Hindlimb muscle (tissue), 1 donor: Measurements from ENCODE around the gene GRM8. TPM values are rescaled to one million over a fixed set of nuclear protein-coding genes. Genes with fewer than 3 reads are reported as not detected.

Experiments used
- DNase-seq: peaks from one replicate; pipeline ENCODE4 v3.0.0-alpha.2; 2013
- polyA plus RNA-seq: library from polyadenylated mRNA; unstranded; fragments of 120-200 nt; gene quantifications from one replicate; pipeline ENCODE4 v1.2.1, GENCODE V29; 2013; ENCODE audit not compliant: insufficient read length

The GRM8 gene
- polyA plus RNA-seq, 1 donor: 1.1 TPM

DNA sequence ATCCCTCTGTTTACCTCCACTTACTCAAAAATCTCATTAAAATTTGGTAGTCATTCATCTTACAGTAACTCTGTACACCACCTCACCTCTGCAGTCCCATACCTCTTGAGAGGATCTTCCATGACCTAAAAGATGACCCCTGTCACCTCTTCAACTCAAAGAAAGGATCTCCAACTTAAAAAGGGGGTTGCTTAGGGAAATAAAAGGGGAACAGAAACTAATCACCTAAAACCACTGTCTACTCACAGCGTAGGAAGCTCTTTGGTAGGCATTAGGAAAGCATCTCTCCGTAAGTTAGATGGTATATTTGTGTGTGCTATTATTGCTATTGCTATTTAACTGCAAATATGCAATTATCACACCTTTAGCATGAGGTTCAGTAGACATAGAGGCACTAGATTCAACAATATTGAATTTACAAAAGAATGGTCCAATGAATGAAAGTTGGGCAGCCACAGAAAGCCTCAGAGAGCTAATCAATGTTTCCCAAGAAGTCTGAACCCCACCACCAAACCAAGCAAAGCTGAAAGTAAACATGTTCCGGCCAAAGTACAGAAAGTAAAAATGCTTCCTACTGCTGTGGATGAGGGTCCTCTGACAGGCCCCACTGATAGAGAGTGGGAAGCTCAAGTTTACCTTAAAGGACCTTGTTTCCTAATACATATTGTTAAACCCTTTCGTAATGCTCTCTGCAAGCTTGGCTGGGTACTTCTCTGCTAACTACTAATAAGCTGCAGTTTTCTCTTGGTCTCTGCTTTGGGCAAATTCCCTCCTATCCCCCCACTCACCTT, 105.8 kb downstream of the GRM8 start:
- no peak for DNase-seq

DNA sequence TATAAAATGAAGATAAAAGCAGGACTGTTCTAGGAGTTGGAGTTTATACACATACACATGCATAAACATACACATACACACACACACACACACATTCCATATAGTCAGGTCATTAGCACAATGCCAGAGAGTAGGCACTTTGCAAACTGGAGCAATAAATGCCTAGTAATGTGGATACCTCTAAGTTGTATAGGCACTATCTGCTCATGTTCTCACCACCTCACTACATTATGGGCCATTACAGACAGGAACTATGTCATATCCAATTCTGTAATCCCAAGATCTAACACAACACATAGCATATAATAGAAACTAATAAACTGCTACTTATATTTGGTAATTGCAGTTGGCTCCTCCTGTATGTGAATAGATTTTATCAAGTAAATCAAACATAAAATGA, 115.6 kb downstream of the GRM8 start:
- no peak for DNase-seq

DNA sequence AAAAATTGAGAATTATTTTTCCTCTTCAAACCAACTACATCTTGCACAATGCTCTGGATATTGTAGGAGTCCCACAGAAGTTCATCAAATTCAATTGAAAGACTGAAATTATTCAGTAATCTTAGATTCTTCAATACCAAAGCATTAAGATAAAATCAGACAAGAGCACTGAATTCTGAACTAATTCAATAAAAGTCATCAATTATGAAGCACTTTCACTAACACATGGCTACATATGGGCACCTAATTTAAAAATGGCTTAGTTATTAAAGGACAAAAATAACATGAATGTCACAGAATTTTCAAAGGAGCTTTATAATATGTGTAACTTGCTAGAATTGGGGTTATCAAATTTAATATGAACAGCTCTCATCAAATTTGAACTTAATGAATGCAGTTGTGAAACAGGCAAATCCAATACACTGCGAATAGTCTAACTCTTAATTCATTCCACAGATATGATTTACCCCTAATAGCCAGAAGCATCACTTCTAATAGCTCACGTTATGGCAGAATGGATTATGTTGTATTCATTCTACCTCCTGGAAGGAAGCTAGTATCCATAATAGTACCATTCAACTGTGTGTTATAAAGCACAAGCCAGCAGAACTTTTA, 116.8 kb downstream of the GRM8 start:
- DNase-seq: no peak

DNA sequence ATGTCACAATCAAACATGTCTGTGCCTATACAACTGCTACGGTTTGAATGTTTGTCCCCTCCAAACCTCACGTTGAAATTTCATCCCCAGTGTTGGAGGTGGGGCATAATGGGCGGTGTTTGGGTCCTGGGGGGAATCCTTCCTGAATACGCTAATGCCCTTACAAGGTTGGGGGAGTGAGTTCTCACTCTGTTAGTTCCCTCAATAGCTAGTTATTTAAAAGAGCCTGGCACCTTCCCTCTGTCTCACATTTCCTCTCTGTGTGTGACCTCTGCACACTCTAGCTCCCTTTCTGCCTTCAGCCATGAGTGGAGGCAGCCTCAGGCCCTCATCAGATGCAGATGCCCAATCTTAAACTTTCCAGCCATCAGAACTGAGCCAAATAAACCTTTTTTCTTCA, 129.5 kb downstream of the GRM8 start:
- no peak for DNase-seq

DNA sequence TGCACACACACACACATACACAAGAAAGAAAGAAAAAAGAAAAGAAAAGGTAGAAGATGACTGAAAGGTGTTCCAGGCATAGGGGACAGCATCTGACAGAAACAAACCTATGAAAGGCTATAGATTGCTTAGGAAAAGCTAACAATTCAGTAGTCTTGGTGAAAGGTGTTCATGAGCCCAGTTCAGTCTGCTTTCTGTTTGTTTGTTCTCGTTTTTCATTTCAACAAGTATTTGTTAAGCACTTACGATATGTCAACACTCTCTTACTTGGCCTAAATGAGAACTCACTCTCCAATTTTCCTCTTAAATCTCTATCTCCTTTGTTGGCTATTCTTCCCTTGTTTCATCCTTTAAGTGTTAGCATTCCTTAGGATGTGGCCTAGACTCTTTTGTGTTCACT, 133.2 kb downstream of the GRM8 start:
- no peak for DNase-seq

DNA sequence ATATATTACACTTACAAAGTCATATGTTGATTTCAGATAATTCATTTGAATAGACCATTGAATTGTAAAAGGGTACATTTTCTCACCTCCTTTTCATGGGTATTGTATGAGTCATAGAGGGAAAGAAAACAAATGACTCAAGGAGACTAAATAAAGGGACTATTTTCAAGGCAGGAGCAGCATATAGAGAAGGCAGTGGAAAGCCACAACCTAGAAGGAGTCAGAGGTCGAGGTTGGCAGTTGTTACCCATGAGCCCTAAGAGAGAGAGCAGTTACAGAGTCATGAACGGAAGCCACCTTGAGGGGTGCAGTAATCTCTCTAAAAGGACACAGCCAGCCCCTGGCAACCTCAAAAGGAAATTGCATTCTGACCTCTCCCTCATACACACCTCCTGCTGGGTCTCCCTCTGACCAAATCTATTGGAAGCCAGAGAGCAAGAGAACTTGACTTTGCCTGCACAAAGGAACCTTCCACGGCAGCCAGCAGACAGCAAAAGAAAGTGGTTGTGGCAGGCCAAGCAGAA, 137.9 kb downstream of the GRM8 start:
- no peak for DNase-seq

DNA sequence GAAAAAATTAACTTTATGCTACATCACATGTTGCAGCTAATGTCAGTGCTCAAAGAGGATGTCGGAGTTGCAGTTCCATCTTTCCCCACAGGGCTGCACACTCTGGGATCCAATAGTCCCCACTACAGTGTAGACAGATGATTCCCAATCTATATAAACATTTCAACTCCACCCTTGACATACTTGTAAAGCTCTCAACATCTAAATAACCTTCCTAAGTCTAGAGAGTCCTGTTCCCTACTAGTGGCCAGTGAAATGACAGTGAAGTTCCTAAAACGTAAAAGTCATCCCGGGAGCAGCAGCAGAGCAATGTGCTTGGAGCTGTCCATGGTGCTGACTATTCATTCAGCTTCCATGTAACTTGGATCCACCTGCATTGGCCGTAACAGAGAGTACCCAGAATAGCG, 145.1 kb downstream of the GRM8 start:
- DNase-seq: peak; percentile 47

DNA sequence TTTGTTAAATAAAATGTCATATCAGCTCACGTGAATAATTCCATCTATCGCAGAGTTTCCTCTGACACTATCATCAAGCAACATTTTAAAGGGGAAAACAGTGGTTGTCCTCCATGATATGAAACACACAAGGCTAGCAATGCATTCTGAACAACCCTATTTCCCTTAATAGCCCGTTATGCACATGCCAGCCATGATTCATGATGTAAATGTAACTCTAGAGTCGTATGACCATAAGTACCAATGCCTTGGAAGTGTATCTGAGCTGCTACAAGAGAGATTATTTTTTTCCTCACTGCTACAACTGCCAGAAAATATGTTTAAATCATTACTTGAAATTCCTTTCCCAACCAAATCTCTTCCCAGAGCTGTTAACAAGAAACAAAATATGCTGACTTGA, 159.4 kb downstream of the GRM8 start:
- DNase-seq: no peak

DNA sequence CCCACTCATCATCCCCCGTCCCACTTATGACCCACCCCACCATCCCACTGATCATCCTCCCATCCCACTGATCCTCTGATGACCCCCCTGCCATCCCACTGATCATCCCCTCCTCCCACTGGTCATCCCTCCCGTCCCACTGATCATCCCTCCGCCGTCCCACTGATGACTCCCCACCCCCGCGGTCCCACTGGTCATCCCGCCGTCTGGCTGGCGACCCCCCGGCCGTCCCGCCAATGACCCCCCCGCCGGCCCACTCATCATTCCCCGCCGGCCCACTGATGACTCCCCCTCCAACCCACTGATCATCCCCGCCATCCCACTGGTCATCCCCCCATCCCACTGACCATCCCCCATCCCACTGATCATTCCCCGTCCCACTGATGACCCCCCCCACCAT, 161.1 kb downstream of the GRM8 start:
- DNase-seq: no peak

DNA sequence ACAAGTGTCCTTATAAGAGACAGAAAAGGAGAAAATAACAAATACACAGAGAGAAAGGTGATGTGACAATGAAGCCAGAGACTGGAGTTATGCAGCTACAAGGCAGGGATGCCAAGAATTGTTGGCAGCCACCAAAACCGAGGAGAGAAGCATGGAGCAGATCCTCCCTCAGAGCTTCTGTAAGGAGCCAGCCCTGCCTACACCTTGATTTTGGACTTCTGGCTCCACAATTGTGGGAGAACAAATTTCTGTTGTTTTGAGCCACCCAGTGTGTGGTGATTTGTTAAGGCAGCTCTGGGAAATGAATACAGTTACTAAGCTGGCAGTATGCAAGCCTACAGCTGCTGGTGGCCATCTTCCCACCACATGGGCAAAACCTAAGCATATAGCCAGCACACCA, 163.6 kb downstream of the GRM8 start:
- no peak for DNase-seq

DNA sequence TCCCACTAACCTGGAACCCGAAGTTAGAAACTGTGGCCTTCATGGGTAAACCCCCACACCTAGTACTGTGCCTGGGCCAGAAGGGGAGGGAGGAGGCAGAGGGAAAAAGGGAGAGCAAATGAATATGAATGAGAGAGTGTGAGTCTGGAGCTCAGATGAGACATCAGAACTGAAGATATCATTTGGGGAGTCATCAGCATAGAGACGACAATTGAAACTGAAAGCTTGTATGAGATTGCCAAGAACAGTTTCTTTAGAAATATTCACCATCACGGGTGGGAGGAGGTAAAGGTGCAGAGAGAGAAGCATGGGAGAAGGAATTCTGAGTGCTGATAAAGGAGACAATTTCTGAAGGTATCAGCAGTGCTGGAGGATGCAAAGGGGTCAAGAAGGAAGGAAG, 171.2 kb downstream of the GRM8 start:
- no peak for DNase-seq

DNA sequence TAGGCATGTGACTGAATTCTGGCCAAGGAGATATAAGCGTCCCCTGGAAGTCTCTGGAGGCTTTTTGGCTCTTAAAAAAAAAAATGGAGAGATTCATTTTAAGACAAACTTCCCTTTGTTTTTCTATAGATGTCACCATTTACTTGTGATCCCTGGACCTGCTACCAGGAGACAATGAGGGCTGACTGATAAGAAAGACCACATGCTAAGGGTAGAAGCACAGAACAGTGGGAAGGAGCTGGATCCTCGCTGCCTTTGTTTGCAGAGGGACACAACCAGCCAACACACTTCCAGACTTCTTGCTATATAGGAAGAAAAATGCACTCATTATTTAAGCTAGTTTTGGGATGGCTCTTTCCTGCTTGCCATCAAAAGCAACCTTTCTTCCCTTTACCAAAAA, 172.2 kb downstream of the GRM8 start:
- DNase-seq: no peak

DNA sequence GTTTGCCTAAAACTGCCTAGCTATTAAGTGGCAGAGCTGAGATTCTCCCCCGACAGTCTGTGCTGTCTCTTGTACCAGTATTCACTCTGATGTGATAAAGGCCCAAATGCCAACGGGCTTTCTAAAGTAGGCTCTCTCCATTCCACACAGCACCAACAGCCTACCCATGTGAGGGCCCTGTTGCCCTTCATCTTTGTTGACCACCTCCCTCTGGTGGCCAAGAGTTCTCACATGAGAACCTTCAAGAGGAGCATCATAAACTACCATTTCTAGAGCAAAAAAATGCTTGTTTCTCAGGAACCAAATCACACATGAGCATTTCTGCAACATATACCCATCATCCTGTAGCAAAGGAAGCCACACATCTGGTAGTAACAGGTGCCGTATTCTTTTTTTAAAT, 185.8 kb downstream of the GRM8 start:
- DNase-seq: no peak

DNA sequence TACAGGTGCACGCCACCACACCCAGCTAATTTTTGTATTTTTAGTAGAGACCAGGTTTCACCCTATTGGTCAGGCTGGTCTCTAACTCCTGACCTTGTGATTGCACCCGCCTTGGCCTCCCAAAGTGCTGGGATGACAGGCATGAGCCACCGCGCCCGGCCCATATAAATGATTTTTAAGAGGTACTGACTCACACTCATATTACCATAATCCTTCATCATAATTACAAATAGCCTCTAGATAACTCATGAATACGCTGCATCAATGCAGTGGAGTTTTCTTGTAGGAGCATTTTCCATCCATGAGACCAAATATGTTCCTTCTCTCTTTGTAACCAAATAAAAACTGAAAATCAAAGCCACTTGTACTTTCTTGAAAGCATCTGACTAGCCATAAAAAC, 193.3 kb downstream of the GRM8 start:
- no peak for DNase-seq

DNA sequence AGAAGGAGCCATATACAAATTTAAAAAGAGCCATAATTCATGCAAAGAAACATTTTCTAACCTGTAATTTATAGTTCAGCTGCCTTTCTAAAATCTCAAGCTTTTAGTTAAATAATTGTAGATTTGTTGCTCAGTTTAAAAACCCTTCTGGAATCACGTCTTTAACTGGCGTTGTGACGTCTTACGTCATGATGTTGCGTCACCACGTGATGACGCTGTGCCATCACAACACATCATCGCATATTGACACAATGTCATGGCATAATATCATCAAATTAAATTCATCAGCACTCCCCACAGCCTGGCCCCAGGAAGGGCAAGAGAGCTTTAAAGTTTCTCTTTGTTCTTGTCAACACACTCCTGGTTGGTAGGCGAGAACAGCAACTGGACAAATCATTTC, 194.8 kb downstream of the GRM8 start:
- DNase-seq: no peak

DNA sequence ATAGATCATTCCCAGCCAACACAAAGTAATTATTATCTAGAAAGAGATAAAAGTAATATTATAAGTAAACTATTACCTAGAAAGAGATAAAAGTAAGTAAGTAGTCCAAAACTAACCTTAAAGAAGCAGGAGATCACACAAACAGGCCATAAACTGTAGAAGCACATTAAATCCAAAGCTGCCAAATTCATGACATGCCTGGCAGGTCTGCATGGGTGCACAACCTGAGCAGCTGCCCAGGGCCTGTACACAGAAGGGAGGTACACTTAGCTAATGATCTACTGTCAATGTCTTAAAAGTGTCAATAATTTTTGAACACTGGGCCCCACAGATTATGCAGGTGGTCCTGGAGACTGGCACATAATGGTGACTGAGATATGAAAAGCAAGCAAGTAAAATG, 196.5 kb downstream of the GRM8 start:
- no peak for DNase-seq

DNA sequence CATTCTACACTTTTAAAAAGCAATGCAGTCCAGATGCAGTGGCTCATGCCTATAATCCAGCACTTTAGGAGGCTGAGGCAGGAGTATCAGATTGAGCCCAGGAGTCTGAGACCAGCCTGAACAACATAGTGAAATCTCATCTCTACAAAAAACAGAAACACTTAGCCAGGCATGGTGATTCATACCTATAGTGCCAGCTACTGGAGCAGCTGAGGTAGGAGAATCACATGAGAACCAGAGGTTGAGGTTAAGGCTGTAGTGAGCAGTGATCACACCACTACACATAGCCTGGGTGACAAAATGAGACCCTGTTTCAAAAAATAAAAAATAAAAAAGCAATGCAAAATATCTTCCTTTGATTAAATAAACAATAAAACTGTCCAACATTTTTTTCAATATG, 205.2 kb downstream of the GRM8 start:
- no peak for DNase-seq

DNA sequence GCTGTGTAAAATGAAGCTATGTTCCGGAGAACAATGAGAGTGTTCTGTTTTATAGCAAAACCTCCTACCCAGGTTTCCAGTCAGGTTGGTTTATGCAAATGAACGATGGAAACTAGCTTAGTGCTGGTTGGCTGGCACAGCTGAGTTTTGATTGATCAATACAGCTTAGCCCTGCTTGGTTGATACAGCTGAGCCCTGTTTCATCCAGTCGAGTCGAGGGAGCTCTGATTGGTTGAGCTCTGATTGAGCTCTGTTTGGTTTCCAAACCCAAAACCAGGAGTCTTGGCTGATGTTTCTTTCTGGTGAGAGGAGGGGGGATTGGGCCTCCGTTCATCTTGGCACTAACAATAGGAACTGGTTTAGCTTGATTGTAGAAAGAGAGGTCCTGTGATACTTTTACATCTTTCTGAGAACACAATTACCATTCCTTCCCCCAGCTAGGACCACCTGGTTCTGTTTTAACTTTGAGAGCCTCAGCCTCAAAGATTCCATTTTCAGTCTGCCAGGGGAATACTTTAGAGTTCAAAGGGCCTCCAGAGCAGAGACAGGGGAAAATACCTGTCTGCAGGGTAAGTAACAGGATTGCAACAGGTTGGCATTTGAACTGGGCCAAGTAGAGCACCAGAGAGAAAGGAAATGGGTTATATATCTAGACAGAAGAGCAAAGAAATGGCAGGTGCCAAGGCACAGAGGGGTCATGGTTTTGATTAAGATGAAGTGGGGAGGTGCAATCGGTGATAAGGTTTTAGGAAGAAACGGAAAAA, 210.9 kb downstream of the GRM8 start:
- no peak for DNase-seq

DNA sequence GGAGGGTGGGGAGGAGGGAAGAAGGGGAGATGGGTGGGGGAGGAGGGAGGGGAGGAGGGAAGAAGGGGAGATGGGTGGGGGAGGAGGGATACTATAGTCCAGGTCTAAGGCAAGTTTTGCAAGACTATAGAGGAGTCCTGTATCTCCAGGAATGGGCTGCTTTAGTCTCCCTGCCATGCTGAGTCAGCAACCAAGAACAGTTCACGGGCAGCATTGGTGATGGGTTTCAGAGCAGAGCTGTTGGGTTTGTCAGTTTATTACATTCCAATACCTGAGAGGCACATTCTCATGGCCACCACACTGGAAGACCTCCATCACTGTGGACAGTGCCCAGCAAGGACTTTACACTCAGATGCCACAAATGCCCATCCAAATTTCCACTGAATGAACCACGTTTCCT, 212.7 kb downstream of the GRM8 start:
- DNase-seq: no peak

DNA sequence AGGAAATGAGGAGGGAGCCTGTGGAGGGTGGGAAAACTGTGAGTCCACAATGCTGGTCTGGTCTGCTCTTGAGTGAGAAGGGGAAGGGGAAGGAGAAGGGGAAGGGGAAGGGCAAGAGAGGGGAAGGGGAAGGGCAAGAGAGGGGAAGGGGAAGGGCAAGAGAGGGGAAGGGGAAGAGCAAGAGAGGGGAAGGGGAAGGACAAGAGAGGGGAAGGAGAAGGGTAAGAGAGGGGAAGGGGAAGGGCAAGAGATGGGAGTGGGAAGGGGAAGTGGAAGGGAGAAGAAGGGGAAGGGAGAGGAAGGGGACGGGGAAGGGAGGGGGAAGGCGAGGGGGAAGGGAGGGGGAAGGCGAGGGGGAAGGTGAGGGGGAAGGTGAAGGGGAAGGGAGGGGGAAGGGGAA, 213.2 kb downstream of the GRM8 start:
- DNase-seq: no peak

DNA sequence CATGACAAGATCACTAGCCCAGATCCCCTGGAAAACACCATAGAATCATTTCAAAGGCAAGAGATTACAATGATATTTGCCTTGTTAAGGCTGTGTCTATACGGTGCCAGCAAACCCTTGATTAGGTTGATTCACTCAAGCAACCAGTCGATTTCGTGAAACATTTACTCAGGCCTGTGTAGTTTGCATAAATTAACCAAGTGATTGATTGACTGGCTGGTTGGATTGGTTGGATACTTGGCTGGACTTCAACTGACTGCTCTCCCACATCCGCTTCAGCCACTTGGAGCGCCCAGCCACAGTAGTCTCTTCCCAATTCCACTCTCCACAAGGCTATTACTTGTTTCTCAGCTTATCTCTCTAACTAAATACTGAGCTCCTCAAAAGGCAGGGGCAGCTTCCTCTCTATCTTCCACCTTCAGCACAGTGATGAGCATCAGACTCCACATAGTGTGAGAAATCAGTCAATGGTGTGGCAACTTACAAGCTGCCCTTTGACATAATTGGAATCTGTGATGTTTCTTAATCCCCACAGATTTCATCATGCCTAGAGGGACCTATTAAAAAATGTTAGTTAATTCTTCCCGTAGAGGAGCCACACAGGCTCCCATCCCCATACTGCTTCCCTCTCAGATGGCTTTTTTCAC, 217.4 kb downstream of the GRM8 start:
- DNase-seq: no peak

DNA sequence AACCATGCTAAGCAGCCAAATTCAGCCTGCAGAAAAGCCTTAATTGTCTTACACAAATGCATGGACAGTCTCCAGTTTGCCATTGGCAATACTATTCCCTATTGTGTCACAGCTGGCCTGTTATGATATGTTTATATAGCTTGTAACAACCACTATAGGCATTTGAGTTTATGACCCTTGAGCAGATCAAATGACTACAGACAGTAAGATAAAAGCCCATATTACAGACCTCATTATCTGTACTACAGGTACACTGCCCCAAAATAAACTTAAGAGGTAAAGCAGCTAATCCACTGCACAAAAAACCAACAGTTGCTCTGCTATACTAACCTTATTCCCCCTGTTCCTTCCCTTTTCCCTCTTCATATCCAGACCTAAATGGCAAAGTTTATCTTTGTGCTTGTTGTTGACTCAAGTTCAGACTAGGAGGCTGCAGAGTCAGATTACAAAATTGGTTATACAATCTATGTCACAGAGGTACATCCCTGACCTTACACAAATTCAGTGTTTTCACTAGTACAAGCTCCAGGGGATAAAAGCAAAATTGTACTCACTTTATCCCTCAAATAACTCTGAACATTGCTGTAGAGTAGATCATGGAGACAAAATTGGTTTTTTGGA, 218.4 kb downstream of the GRM8 start:
- DNase-seq: no peak

DNA sequence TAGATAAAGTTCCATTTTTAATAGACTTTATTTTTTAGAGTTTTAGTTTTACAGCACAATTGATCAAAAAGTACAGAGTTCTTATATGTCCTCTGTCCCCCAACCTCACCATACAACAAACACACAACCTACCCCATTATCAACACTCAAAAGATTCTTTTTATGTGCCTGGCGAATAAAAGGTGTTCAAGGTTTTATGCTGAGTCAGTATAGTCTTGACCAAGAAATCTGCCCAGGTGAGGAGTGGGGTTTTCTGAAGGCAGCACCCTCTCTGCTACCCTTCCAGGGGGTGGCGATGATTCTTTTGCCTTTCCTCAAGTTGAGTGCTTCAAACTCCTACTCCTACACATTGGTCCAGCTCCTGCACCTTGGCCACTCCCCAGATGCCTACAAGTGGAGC, 222.9 kb downstream of the GRM8 start:
- DNase-seq: no peak
